Upper lobe of left lung (tissue), 4 donors: Measurements from ENCODE around the gene MYO3B.

ENCODE experiments used
- CTCF ChIP-seq, 6 experiments: fragments of 450-650 bp in 4 of 6; fragments of 200-600 bp in 2 of 6; sonication (generic) in 2 of 6; IDR thresholded peaks; one replicate each; pipeline ENCODE4 v1.5.1; 2016 to 2019; ENCODE audit warnings: antibody characterized with exemption in 6 of 6
- EP300 ChIP-seq, 4 donors: sonication (generic); formaldehyde crosslinking; IDR thresholded peaks; one replicate each; pipeline ENCODE4 v1.5.1; 2017; ENCODE audit warnings: antibody characterized with exemption in 4 of 4, control low read depth in 2 of 4
- POLR2A ChIP-seq, 4 donors: fragments of 450-650 bp; IDR thresholded peaks; one replicate each; pipeline ENCODE4 v1.5.1; 2016 to 2017; ENCODE audit warnings: antibody characterized with exemption in 4 of 4, mild to moderate bottlenecking in 2 of 4
- POLR2AphosphoS5 ChIP-seq, 2 donors: sonication (generic); formaldehyde crosslinking; IDR thresholded peaks; one replicate each; pipeline ENCODE4 v1.5.1; 2017; ENCODE audit warnings: antibody characterized with exemption in 2 of 2

- TF ChIP-seq CTCF (IDR thresholded peaks at IDR 0.05) (no peak), POLR2A (IDR thresholded peaks at IDR 0.05) (no peak), POLR2AphosphoS5 (IDR thresholded peaks at IDR 0.05) (no peak), EP300 (IDR thresholded peaks at IDR 0.05) (no peak)
These were observed 71.8 kb downstream of the MYO3B start for GRCh38 chr2:170249761-170250160.
